ENCODE data around the gene DCST2. TPM values are rescaled to one million over a fixed set of nuclear protein-coding genes. Genes with fewer than 3 reads are reported as not detected.

DCST2 gene
- total RNA-seq, 1 donor from 2014 or later, result 2.2 TPM

- no peaks in the 10 kb centered on the region for H3K27me3 Mint-ChIP-seq
Observed at GRCh38 chr1:155018617-155019348, 14.8 kb downstream of the DCST2 start.

GRCh38 chr1:155017946-155018316, 15.7 kb downstream of the DCST2 start:
- Mint-ChIP-seq H3K4me3 (ENCODE audit: low read depth) (no peak overlapping the region), H3K27me3 (no peaks in the 10 kb centered on the region), H3K9me3 (ENCODE audit: low read depth) (no peaks in the 10 kb centered on the region), H3K4me1 (ENCODE audit: low read depth) (peaks cover 2% of the 10 kb centered on the region), H3K36me3 (ENCODE audit: insufficient read depth) (peaks cover 3% of the 10 kb centered on the region), H3K27ac (peak overlapping the region; percentile 45)
- TF ChIP-seq CTCF (IDR thresholded peaks at IDR 0.05; ENCODE audit: unreplicated experiment), result no peak
- no peak for DNase-seq (ENCODE audit: low spot score, unreplicated experiment)

More at GRCh38 chr1:155018617-155019348, 14.8 kb downstream of the DCST2 start:
- no peak for TF ChIP-seq CTCF (IDR thresholded peaks at IDR 0.05; ENCODE audit: unreplicated experiment)
- DNase-seq (ENCODE audit: low spot score, unreplicated experiment), result no peak
- peaks cover 2% of the 10 kb centered on the region for H3K4me1 Mint-ChIP-seq (ENCODE audit: low read depth)
- H3K9me3 Mint-ChIP-seq (ENCODE audit: low read depth), result no peaks in the 10 kb centered on the region
- no peak overlapping the region for H3K4me3 Mint-ChIP-seq (ENCODE audit: low read depth)
- H3K27ac Mint-ChIP-seq, result peak overlapping the region; percentile 22
- peaks cover 3% of the 10 kb centered on the region for H3K36me3 Mint-ChIP-seq (ENCODE audit: insufficient read depth)

- H3K27ac Mint-ChIP-seq, result peak overlapping the region; percentile 90
- H3K4me3 Mint-ChIP-seq (ENCODE audit: low read depth), result peak overlapping the region; percentile 35
- peaks cover 2% of the 10 kb centered on the region for H3K4me1 Mint-ChIP-seq (ENCODE audit: low read depth)
- H3K27me3 Mint-ChIP-seq, result no peaks in the 10 kb centered on the region
- no peaks in the 10 kb centered on the region for H3K9me3 Mint-ChIP-seq (ENCODE audit: low read depth)
- peaks cover 3% of the 10 kb centered on the region for H3K36me3 Mint-ChIP-seq (ENCODE audit: insufficient read depth)
- DNase-seq (ENCODE audit: low spot score, unreplicated experiment), result peak; percentile 84
- TF ChIP-seq CTCF (IDR thresholded peaks at IDR 0.05; ENCODE audit: unreplicated experiment), result peak; percentile 99
Observed at GRCh38 chr1:155017041-155017945, 16.3 kb downstream of the DCST2 start.

GRCh38 chr1:155016231-155016831, 17.2 kb downstream of the DCST2 start:
- Mint-ChIP-seq H3K27ac (peak overlapping the region; percentile 24), H3K4me1 (ENCODE audit: low read depth) (peaks cover 2% of the 10 kb centered on the region), H3K4me3 (ENCODE audit: low read depth) (no peak overlapping the region), H3K27me3 (no peaks in the 10 kb centered on the region), H3K9me3 (ENCODE audit: low read depth) (no peaks in the 10 kb centered on the region), H3K36me3 (ENCODE audit: insufficient read depth) (peaks cover 3% of the 10 kb centered on the region)
- no peak for TF ChIP-seq CTCF (IDR thresholded peaks at IDR 0.05; ENCODE audit: unreplicated experiment)
- DNase-seq (ENCODE audit: low spot score, unreplicated experiment), result no peak
